Panc1 (cell line): ENCODE results near the gene FHIT. TPM values are rescaled to one million over a fixed set of nuclear protein-coding genes. Genes with fewer than 3 reads are reported as not detected.

Experiments
- ATAC-seq: fragments of 200-7000 bp; cut with Tn5 transposase; 2 replicates; pipeline ENCODE4 v1.9.1; 2020; ENCODE audit warnings: mild to moderate bottlenecking, moderate library complexity
- BruUV-seq: library from RNA; stranded (reverse); fragments of 400-500 nt; replicated peaks from 2 replicates; lab custom pipeline; 2021; lab: Mats Ljungman, UMichigan
- CTCF ChIA-PET: fragments of 300-600 bp; sonication (Branson Sonifier 250); formaldehyde crosslinking; loops from one replicate; lab custom pipeline; 2022; ENCODE audit warnings: antibody characterized with exemption; lab: Charles Lee
- POLR2A ChIA-PET: fragments of 300-600 bp; sonication (Branson Sonifier 250); formaldehyde crosslinking; loops from one replicate; lab custom pipeline; 2022; ENCODE audit warnings: antibody characterized with exemption; lab: Charles Lee
- DNase-seq: peaks from one replicate; pipeline ENCODE4 v3.0.0-alpha.2; 2010; ENCODE audit warnings: low read depth, low spot score
- H3K27ac ChIP-seq: 2 replicates; pipeline ENCODE4 v1.5.1; 2011; ENCODE audit warnings: mild to moderate bottlenecking, low read length, inconsistent platforms
- H3K27me3 ChIP-seq: fragments of 200-500 bp; sonication (Bioruptor generic); 2 replicates; pipeline ENCODE4 v1.6.0; 2014; ENCODE audit warnings: low read length, inconsistent platforms; ENCODE audit not compliant: control insufficient read depth, insufficient read depth
- H3K36me3 ChIP-seq: fragments of 200-500 bp; sonication (Bioruptor generic); 2 replicates; pipeline ENCODE4 v1.5.1; 2014; ENCODE audit warnings: inconsistent platforms, mild to moderate bottlenecking, low read length, moderate library complexity; ENCODE audit not compliant: control insufficient read depth, insufficient read depth
- H3K4me1 ChIP-seq: 2 replicates; pipeline ENCODE4 v1.5.1; 2011; ENCODE audit warnings: inconsistent platforms, mild to moderate bottlenecking, low read length, moderate library complexity; ENCODE audit not compliant: control insufficient read depth, insufficient read depth
- H3K4me3 ChIP-seq, 2 experiments: 2 replicates each; pipeline ENCODE4 v1.5.1; 2011 to 2012; ENCODE audit warnings: low read depth in 2 of 2, low read length in 2 of 2, mild to moderate bottlenecking in 2 of 2, inconsistent platforms in 1 of 2, moderate library complexity in 1 of 2
- H3K9me3 ChIP-seq: fragments of 200-500 bp; sonication (Bioruptor generic); 2 replicates; pipeline ENCODE4 v1.5.1; 2014; ENCODE audit warnings: low read depth, mild to moderate bottlenecking, inconsistent platforms, low read length, moderate library complexity; ENCODE audit not compliant: control insufficient read depth, insufficient read depth
- POLR2AphosphoS5 ChIP-seq: IDR thresholded peaks from 2 replicates; pipeline ENCODE4 v1.6.1; 2012; ENCODE audit warnings: mild to moderate bottlenecking, low read depth, low read length, moderate library complexity
- SIN3A ChIP-seq: IDR thresholded peaks from 2 replicates; pipeline ENCODE4 v1.6.1; 2012; ENCODE audit warnings: low read depth, mild to moderate bottlenecking, low read length, moderate library complexity, borderline replicate concordance; ENCODE audit not compliant: insufficient read depth
- TCF7L2 ChIP-seq: IDR thresholded peaks from 2 replicates; pipeline ENCODE4 v1.6.1; 2011; ENCODE audit warnings: mild to moderate bottlenecking, low read depth, low read length, inconsistent platforms
- in situ Hi-C: cut with HindIII; loops from 2 replicates; pipeline ENCODE4 v1.10.0; 2016; ENCODE audit warnings: low sequenced_read_pairs, low pct_unique_long_range_greater_than_20kb
- intact Hi-C: fragments of 100-400 bp; cut with micrococcal nuclease; formaldehyde crosslinking; loops from one replicate; pipeline ENCODE4 v1.10.0; 2022; ENCODE audit not compliant: unreplicated experiment
- total RNA-seq: library from RNA; stranded (reverse); gene quantifications from one replicate; pipeline ENCODE4 v1.2.1, GENCODE V29; 2021; ENCODE audit not compliant: unreplicated experiment
- TF ChIP-seq, protein P1 (sequence below): fragments of 450-650 bp; IDR thresholded peaks from 2 replicates; pipeline ENCODE4 v1.5.1; 2017; ENCODE audit warnings: mild to moderate bottlenecking
- TF ChIP-seq, protein P2 (sequence below), 2 experiments: IDR thresholded peaks; 2 replicates each; pipeline ENCODE4 v1.6.1; 2011 to 2012; ENCODE audit warnings: low read depth in 2 of 2, control low read depth in 1 of 2, low read length in 1 of 2, mild to moderate bottlenecking in 1 of 2, moderate library complexity in 1 of 2; ENCODE audit not compliant: insufficient read depth in 1 of 2

The FHIT gene
- total RNA-seq, 1 experiment from 2014 or later: 2.2 TPM

DNA sequence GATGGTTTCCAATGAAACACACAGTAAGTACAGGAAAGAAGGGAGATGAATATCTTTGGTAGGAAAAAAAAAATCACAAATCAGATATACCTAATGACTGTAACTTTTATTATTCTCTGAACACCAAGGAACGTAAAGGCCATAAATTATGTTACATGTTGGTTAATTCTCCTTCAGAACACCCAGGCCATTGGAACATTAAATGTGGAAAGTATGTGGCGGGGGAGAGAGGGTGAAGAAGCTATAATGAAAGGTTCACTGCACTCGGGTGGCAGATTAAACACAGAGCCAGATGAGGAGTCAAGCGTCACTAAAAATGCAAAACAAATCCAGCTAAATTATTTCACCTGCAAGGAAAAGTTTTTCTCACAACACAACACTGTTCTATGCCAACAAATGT is 193.8 kb downstream of the FHIT start:
- CTCF ChIA-PET: no interaction called here
- intact Hi-C loops (no loop called here), in situ Hi-C loops (no loop called here)
- ATAC-seq (no peak), DNase-seq (no peak)
- POLR2A ChIA-PET: no interaction called here
- BruUV-seq: no TSS peak
- H3K36me3 ChIP-seq: no peaks in the 10 kb centered on the region
- no peaks in the 10 kb centered on the region for H3K9me3 ChIP-seq
- TF ChIP-seq SIN3A (no peak), POLR2AphosphoS5 (no peak), TCF7L2 (no peak)
- TF ChIP-seq, protein P1, sequence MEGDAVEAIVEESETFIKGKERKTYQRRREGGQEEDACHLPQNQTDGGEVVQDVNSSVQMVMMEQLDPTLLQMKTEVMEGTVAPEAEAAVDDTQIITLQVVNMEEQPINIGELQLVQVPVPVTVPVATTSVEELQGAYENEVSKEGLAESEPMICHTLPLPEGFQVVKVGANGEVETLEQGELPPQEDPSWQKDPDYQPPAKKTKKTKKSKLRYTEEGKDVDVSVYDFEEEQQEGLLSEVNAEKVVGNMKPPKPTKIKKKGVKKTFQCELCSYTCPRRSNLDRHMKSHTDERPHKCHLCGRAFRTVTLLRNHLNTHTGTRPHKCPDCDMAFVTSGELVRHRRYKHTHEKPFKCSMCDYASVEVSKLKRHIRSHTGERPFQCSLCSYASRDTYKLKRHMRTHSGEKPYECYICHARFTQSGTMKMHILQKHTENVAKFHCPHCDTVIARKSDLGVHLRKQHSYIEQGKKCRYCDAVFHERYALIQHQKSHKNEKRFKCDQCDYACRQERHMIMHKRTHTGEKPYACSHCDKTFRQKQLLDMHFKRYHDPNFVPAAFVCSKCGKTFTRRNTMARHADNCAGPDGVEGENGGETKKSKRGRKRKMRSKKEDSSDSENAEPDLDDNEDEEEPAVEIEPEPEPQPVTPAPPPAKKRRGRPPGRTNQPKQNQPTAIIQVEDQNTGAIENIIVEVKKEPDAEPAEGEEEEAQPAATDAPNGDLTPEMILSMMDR: no peak
- TF ChIP-seq, protein P2, sequence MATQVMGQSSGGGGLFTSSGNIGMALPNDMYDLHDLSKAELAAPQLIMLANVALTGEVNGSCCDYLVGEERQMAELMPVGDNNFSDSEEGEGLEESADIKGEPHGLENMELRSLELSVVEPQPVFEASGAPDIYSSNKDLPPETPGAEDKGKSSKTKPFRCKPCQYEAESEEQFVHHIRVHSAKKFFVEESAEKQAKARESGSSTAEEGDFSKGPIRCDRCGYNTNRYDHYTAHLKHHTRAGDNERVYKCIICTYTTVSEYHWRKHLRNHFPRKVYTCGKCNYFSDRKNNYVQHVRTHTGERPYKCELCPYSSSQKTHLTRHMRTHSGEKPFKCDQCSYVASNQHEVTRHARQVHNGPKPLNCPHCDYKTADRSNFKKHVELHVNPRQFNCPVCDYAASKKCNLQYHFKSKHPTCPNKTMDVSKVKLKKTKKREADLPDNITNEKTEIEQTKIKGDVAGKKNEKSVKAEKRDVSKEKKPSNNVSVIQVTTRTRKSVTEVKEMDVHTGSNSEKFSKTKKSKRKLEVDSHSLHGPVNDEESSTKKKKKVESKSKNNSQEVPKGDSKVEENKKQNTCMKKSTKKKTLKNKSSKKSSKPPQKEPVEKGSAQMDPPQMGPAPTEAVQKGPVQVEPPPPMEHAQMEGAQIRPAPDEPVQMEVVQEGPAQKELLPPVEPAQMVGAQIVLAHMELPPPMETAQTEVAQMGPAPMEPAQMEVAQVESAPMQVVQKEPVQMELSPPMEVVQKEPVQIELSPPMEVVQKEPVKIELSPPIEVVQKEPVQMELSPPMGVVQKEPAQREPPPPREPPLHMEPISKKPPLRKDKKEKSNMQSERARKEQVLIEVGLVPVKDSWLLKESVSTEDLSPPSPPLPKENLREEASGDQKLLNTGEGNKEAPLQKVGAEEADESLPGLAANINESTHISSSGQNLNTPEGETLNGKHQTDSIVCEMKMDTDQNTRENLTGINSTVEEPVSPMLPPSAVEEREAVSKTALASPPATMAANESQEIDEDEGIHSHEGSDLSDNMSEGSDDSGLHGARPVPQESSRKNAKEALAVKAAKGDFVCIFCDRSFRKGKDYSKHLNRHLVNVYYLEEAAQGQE (IDR thresholded peaks at IDR 0.05; ENCODE audit: insufficient read depth in 1 of 2, low read depth in 2 of 2, low read length in 1 of 2): no peak
- H3K27me3 ChIP-seq: no peaks in the 10 kb centered on the region
- no peaks in the 10 kb centered on the region for H3K4me1 ChIP-seq
- H3K27ac ChIP-seq: no peak overlapping the region
- H3K4me3 ChIP-seq: no peak overlapping the region

DNA sequence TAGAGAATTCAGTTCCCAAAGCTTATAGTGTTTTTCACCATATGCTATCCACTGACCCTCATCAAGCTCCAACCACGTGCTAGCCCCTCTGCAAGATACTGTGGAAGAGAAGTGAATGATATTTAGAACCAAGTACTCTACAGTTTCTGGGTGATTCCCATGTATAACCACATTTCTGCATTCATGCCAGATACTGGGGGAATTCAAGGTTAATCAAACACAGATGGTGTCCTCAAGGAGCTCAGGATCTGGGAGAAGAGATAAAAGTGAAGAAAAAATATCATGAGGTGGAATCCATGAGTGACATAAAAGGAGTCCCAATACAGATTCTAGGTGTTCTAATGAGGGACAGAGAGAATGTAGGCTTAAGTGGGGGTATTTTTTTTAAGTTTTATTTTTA is 195.8 kb downstream of the FHIT start:
- no peaks in the 10 kb centered on the region for H3K4me1 ChIP-seq
- ATAC-seq: no peak
- no peak for DNase-seq
- in situ Hi-C loops (no loop called here), intact Hi-C loops (no loop called here)
- ChIA-PET CTCF (no interaction called here), POLR2A (no interaction called here)
- H3K9me3 ChIP-seq: no peaks in the 10 kb centered on the region
- no peaks in the 10 kb centered on the region for H3K36me3 ChIP-seq
- H3K4me3 ChIP-seq: no peak overlapping the region
- TF ChIP-seq SIN3A (no peak), POLR2AphosphoS5 (no peak), TCF7L2 (no peak)
- TF ChIP-seq, protein P2 (IDR thresholded peaks at IDR 0.05; ENCODE audit: insufficient read depth in 1 of 2, low read depth in 2 of 2, low read length in 1 of 2): no peak
- H3K27ac ChIP-seq: no peak overlapping the region
- BruUV-seq: no TSS peak
- no peaks in the 10 kb centered on the region for H3K27me3 ChIP-seq
